Measurements from ENCODE around the gene EPHB1. TPM values are rescaled to one million over a fixed set of nuclear protein-coding genes. Genes with fewer than 3 reads are reported as not detected.

The EPHB1 gene
- polyA plus RNA-seq, 3 donors: 0.06 to 0.55 TPM; not detected in 1

DNA sequence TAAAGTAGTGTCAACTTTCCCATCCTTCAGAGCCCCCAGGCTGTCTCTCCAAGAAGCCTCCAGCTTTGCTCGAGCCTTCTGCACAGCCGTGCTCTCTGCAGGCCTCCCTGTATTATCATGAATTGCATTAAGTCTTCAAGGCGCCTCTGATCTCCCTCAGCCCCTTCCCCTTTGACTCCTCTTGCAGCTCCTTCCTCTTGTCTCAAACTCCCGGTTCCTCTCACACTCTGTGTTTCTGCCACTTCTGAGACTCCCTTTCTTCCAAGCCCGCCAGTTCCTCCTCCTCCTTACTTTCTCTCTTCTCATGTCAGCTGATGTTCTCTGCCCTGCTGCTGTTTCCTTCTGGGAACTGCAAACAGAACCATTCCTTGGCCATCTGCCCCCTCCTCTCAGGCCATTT lies 418.8 kb downstream of the EPHB1 start:
- no peaks in the 10 kb centered on the region for H3K4me1 ChIP-seq (ENCODE audit: control insufficient read depth in 1 of 2, insufficient read depth in 2 of 2, low read length in 2 of 2)
- peaks cover 0 to 4% (median 0%) of the 10 kb centered on the region in 7 donors for H3K9me3 Mint-ChIP-seq
- no peaks in the 10 kb centered on the region for H3K27me3 ChIP-seq (ENCODE audit: control insufficient read depth in 2 of 2, insufficient read depth in 2 of 2, low read length in 2 of 2)
- whole genome bisulfite sequencing (ENCODE audit: insufficient coverage): 33% methylated on average over 5 of the region's 5 CpGs
- no peak overlapping the region for H3K4me2 ChIP-seq (replicated peaks; ENCODE audit: extremely low read depth, low read length, poor library complexity, severe bottlenecking)
- H3K4me3 Mint-ChIP-seq: no peak overlapping the region
- H3K4me1 Mint-ChIP-seq: peaks cover 6% of the 10 kb centered on the region
- H3K27ac ChIP-seq (ENCODE audit: low read depth in 1 of 2, low read length in 2 of 2): no peak overlapping the region
- H3K36me3 ChIP-seq (replicated peaks in 1 of 2; ENCODE audit: control insufficient read depth in 1 of 2, insufficient read depth in 2 of 2, low read length in 2 of 2): no peaks in the 10 kb centered on the region
- no peaks in the 10 kb centered on the region for H3K9me3 ChIP-seq (replicated peaks in 1 of 2; ENCODE audit: control insufficient read depth in 1 of 2, insufficient read depth in 1 of 2, low read length in 2 of 2)
- TF ChIP-seq, protein P1, sequence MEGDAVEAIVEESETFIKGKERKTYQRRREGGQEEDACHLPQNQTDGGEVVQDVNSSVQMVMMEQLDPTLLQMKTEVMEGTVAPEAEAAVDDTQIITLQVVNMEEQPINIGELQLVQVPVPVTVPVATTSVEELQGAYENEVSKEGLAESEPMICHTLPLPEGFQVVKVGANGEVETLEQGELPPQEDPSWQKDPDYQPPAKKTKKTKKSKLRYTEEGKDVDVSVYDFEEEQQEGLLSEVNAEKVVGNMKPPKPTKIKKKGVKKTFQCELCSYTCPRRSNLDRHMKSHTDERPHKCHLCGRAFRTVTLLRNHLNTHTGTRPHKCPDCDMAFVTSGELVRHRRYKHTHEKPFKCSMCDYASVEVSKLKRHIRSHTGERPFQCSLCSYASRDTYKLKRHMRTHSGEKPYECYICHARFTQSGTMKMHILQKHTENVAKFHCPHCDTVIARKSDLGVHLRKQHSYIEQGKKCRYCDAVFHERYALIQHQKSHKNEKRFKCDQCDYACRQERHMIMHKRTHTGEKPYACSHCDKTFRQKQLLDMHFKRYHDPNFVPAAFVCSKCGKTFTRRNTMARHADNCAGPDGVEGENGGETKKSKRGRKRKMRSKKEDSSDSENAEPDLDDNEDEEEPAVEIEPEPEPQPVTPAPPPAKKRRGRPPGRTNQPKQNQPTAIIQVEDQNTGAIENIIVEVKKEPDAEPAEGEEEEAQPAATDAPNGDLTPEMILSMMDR (IDR thresholded peaks at IDR 0.05): no peak
- H2AFZ ChIP-seq (ENCODE audit: insufficient read depth, low read depth, low read length, poor library complexity, severe bottlenecking): no peak overlapping the region
- DNase-seq: no peak
- no peak overlapping the region for H3K27ac Mint-ChIP-seq
- no peaks in the 10 kb centered on the region for H4K20me1 ChIP-seq (ENCODE audit: insufficient read depth, low read length)
- no peak overlapping the region for H3K4me3 ChIP-seq (replicated peaks in 1 of 3; ENCODE audit: low read depth in 2 of 3, low read length in 3 of 3)
- no peak overlapping the region for H3K9ac ChIP-seq (ENCODE audit: insufficient read depth, low read length, poor library complexity, severe bottlenecking)
- no peaks in the 10 kb centered on the region for H3K36me3 Mint-ChIP-seq
- peaks cover 2 to 3% (median 3%) of the 10 kb centered on the region in 3 donors for H3K27me3 Mint-ChIP-seq (ENCODE audit: low read depth in 3 of 3)
- intact Hi-C loops (cut with micrococcal nuclease): no loop called here
- no peaks in the 10 kb centered on the region for H3K79me2 ChIP-seq (ENCODE audit: insufficient read depth, low read length)

DNA sequence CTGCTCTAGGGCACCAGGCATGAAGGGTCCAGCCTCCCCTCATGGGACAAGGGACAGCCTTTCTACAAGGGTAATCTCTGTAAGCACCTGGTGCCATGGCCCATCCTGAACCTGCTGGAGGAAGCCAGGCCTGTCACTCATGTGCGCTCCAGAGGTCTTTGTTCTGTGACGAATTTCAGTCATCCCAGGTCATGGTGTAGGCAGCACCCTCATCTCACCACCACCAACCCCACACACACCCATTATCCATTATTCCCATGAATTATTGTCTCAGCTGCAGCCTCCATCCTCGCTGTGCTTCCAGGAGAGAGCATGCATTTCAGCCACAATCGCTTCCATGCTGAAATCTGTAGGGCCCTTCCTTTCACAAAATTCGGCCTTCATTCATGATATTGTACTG lies 419.3 kb downstream of the EPHB1 start:
- no peak overlapping the region for H3K27ac ChIP-seq (ENCODE audit: low read depth in 1 of 2, low read length in 2 of 2)
- Mint-ChIP-seq H3K4me1 (peaks cover 6% of the 10 kb centered on the region), H3K4me3 (no peak overlapping the region), H3K36me3 (no peaks in the 10 kb centered on the region), H3K27ac (no peak overlapping the region), H3K9me3 (peaks cover 0 to 6% (median 2%) of the 10 kb centered on the region in 7 donors), H3K27me3 (ENCODE audit: low read depth in 3 of 3) (peaks cover 2 to 3% (median 3%) of the 10 kb centered on the region in 3 donors)
- no peaks in the 10 kb centered on the region for H3K79me2 ChIP-seq (ENCODE audit: insufficient read depth, low read length)
- 82% methylated on average over 5 of the region's 5 CpGs for WGBS (ENCODE audit: insufficient coverage)
- H3K4me1 ChIP-seq (ENCODE audit: control insufficient read depth in 1 of 2, insufficient read depth in 2 of 2, low read length in 2 of 2): no peaks in the 10 kb centered on the region
- no peaks in the 10 kb centered on the region for H3K27me3 ChIP-seq (ENCODE audit: control insufficient read depth in 2 of 2, insufficient read depth in 2 of 2, low read length in 2 of 2)
- no peaks in the 10 kb centered on the region for H3K36me3 ChIP-seq (replicated peaks in 1 of 2; ENCODE audit: control insufficient read depth in 1 of 2, insufficient read depth in 2 of 2, low read length in 2 of 2)
- intact Hi-C loops (cut with micrococcal nuclease): no loop called here
- TF ChIP-seq, protein P1 (IDR thresholded peaks at IDR 0.05): no peak
- H3K9ac ChIP-seq (ENCODE audit: insufficient read depth, low read length, poor library complexity, severe bottlenecking): no peak overlapping the region
- DNase-seq: no peak
- H4K20me1 ChIP-seq (ENCODE audit: insufficient read depth, low read length): no peaks in the 10 kb centered on the region
- no peaks in the 10 kb centered on the region for H3K9me3 ChIP-seq (replicated peaks in 1 of 2; ENCODE audit: control insufficient read depth in 1 of 2, insufficient read depth in 1 of 2, low read length in 2 of 2)
- H3K4me3 ChIP-seq (replicated peaks in 1 of 3; ENCODE audit: low read depth in 2 of 3, low read length in 3 of 3): no peak overlapping the region
- H3K4me2 ChIP-seq (replicated peaks; ENCODE audit: extremely low read depth, low read length, poor library complexity, severe bottlenecking): no peak overlapping the region
- no peak overlapping the region for H2AFZ ChIP-seq (ENCODE audit: insufficient read depth, low read depth, low read length, poor library complexity, severe bottlenecking)
